ENCODE results near the gene LTA. TPM values are rescaled to one million over a fixed set of nuclear protein-coding genes. Genes with fewer than 3 reads are reported as not detected.
"Not testable (repeated sequence)": the region's sequence is repeated elsewhere in the genome, so short reads cannot be mapped to it uniquely, and the experiment has no call there.

The LTA gene
- total RNA-seq, 1 experiment from 2014 or later = 0.72 TPM

- no peak for TF ChIP-seq SIN3A (IDR thresholded peaks at IDR 0.05; ENCODE audit: borderline replicate concordance, insufficient read depth, low read depth, low read length)
- no peak for TF ChIP-seq REST (IDR thresholded peaks at IDR 0.05; ENCODE audit: insufficient read depth in 1 of 2, low read depth in 2 of 2, low read length in 1 of 2)
- TF ChIP-seq TCF7L2 (IDR thresholded peaks at IDR 0.05; ENCODE audit: low read depth, low read length) = no peak
- no peak for TF ChIP-seq CTCF (IDR thresholded peaks at IDR 0.05)
- TF ChIP-seq POLR2AphosphoS5 (IDR thresholded peaks at IDR 0.05; ENCODE audit: low read depth, low read length) = no peak
- H3K27me3 ChIP-seq (ENCODE audit: control insufficient read depth, insufficient read depth, low read length) = no peaks in the 10 kb centered on the region
- in situ Hi-C loops (cut with HindIII; ENCODE audit: low pct_unique_long_range_greater_than_20kb, low sequenced_read_pairs) = no loop called here
- intact Hi-C loops (cut with micrococcal nuclease; ENCODE audit: unreplicated experiment) = no loop called here
- H3K9me3 ChIP-seq (ENCODE audit: control insufficient read depth, insufficient read depth, low read depth, low read length) = no peaks in the 10 kb centered on the region
- H3K36me3 ChIP-seq (ENCODE audit: control insufficient read depth, insufficient read depth, low read length) = no peaks in the 10 kb centered on the region
- ChIA-PET POLR2A (no interaction called here), CTCF (no interaction called here)
- DNase-seq (ENCODE audit: low read depth, low spot score) (no peak), ATAC-seq (0 out of 2 replicates have a peak, but pooled peaks have one; percentile 24)
- no peak overlapping the region for H3K27ac ChIP-seq (ENCODE audit: low read length)
- H3K4me3 ChIP-seq (ENCODE audit: low read depth in 2 of 2, low read length in 2 of 2) = no peak overlapping the region
- H3K4me1 ChIP-seq (ENCODE audit: control insufficient read depth, insufficient read depth, low read length) = no peaks in the 10 kb centered on the region
- BruUV-seq (replicated peaks) = no TSS peak
Observed at GRCh38 chr6:31588871-31589650, 17.0 kb downstream of the LTA start.

- BruUV-seq (replicated peaks) = not testable (repeated sequence)
- ChIA-PET CTCF (interaction anchor here (0.9 kb wide), 1 partner anchor 40 kb away, joined by 3 read pairs; no protein-coding TSS in a partner anchor), POLR2A (interaction anchor here (0.6 kb wide), 2 partner anchors 18 to 43 kb away, joined by 4 to 8 read pairs; partner anchors contain the start of gene NFKBIL1)
Observed at GRCh38 chr6:31590691-31591090, 18.6 kb downstream of the LTA start.

GRCh38 chr6:31592396-31592771, 20.3 kb downstream of the LTA start:
- in situ Hi-C loops (cut with HindIII; ENCODE audit: low pct_unique_long_range_greater_than_20kb, low sequenced_read_pairs) = no loop called here
- ChIA-PET CTCF (interaction anchor here (1.5 kb wide), 1 partner anchor 12 kb away, joined by 14 read pairs; no protein-coding TSS in a partner anchor), POLR2A (interaction anchor here (0.6 kb wide), 2 partner anchors 51 to 71 kb away, joined by 7 read pairs; no protein-coding TSS in a partner anchor)
- DNase-seq (ENCODE audit: low read depth, low spot score) (no peak), ATAC-seq (no peak)
- H3K36me3 ChIP-seq (ENCODE audit: control insufficient read depth, insufficient read depth, low read length) = no peaks in the 10 kb centered on the region
- no peak overlapping the region for H3K4me3 ChIP-seq (ENCODE audit: low read depth in 2 of 2, low read length in 2 of 2)
- H3K4me1 ChIP-seq (ENCODE audit: control insufficient read depth, insufficient read depth, low read length) = no peaks in the 10 kb centered on the region
- no peaks in the 10 kb centered on the region for H3K27me3 ChIP-seq (ENCODE audit: control insufficient read depth, insufficient read depth, low read length)
- H3K9me3 ChIP-seq (ENCODE audit: control insufficient read depth, insufficient read depth, low read depth, low read length) = no peaks in the 10 kb centered on the region
- no TSS peak for BruUV-seq (replicated peaks)
- TF ChIP-seq SIN3A (IDR thresholded peaks at IDR 0.05; ENCODE audit: borderline replicate concordance, insufficient read depth, low read depth, low read length) (no peak), TCF7L2 (IDR thresholded peaks at IDR 0.05; ENCODE audit: low read depth, low read length) (no peak), POLR2AphosphoS5 (IDR thresholded peaks at IDR 0.05; ENCODE audit: low read depth, low read length) (no peak), REST (IDR thresholded peaks at IDR 0.05; ENCODE audit: insufficient read depth in 1 of 2, low read depth in 2 of 2, low read length in 1 of 2) (no peak), CTCF (IDR thresholded peaks at IDR 0.05) (no peak)
- intact Hi-C loops (cut with micrococcal nuclease; ENCODE audit: unreplicated experiment) = no loop called here
- H3K27ac ChIP-seq (ENCODE audit: low read length) = no peak overlapping the region

More at GRCh38 chr6:31590691-31591090, 18.6 kb downstream of the LTA start:
- ATAC-seq; in situ Hi-C loops (cut with HindIII; ENCODE audit: low pct_unique_long_range_greater_than_20kb, low sequenced_read_pairs); H3K9me3 ChIP-seq (ENCODE audit: control insufficient read depth, insufficient read depth, low read depth, low read length); H3K4me1 ChIP-seq (ENCODE audit: control insufficient read depth, insufficient read depth, low read length); H3K36me3 ChIP-seq (ENCODE audit: control insufficient read depth, insufficient read depth, low read length); H3K27me3 ChIP-seq (ENCODE audit: control insufficient read depth, insufficient read depth, low read length); H3K27ac ChIP-seq (ENCODE audit: low read length); intact Hi-C loops (cut with micrococcal nuclease; ENCODE audit: unreplicated experiment); H3K4me3 ChIP-seq (ENCODE audit: low read depth in 2 of 2, low read length in 2 of 2); DNase-seq (ENCODE audit: low read depth, low spot score): not testable (repeated sequence)

Measured in Panc1 (cell line).